HepG2 (cell line): ENCODE measurements around the gene ELAVL3. TPM values are rescaled to one million over a fixed set of nuclear protein-coding genes. Genes with fewer than 3 reads are reported as not detected.

Experiments used
- CHCHD3 ChIP-seq: sonication (generic); formaldehyde crosslinking; IDR thresholded peaks from 2 replicates; pipeline ENCODE4 v1.8.0; 2022; ENCODE audit warnings: mild to moderate bottlenecking, missing genetic modification reagents, moderate library complexity
- ELF1 ChIP-seq: sonication (generic); formaldehyde crosslinking; IDR thresholded peaks from 2 replicates; pipeline ENCODE4 v1.4.0; 2020; ENCODE audit warnings: missing genetic modification reagents
- HNF1A ChIP-seq, 2 experiments: sonication (generic) in 1 of 2; formaldehyde crosslinking in 1 of 2; IDR thresholded peaks; 2 replicates each; pipeline versions ENCODE4 v1.4.0 to v1.6.1; 2016 to 2020; ENCODE audit warnings: borderline replicate concordance in 1 of 2, low read depth in 1 of 2, mild to moderate bottlenecking in 1 of 2, missing genetic modification reagents in 1 of 2
- KLF9 ChIP-seq: IDR thresholded peaks from 2 replicates; pipeline ENCODE4 v1.6.1; 2016; ENCODE audit warnings: low read depth
- NCOR1 ChIP-seq: fragments of 200-600 bp; sonication (generic); IDR thresholded peaks from 2 replicates; pipeline ENCODE4 v1.7.0; 2017; ENCODE audit warnings: antibody characterized with exemption, low read length, borderline replicate concordance
- NR2F2 ChIP-seq: IDR thresholded peaks from 2 replicates; pipeline ENCODE4 v1.6.1; 2012; ENCODE audit warnings: low read depth, inconsistent platforms, borderline replicate concordance
- TAF15 ChIP-seq: fragments of 200-400 bp; formaldehyde crosslinking; IDR thresholded peaks from one replicate; pipeline ENCODE4 v1.6.1; 2018; ENCODE audit warnings: mild to moderate bottlenecking, low read depth, low read length; ENCODE audit not compliant: poor library complexity, severe bottlenecking
- TFE3 ChIP-seq: IDR thresholded peaks from 2 replicates; pipeline ENCODE4 v1.6.1; 2016
- ZNF17 ChIP-seq: sonication (generic); formaldehyde crosslinking; IDR thresholded peaks from 2 replicates; pipeline ENCODE4 v1.5.0; 2020; ENCODE audit warnings: mild to moderate bottlenecking, missing genetic modification reagents
- ZNF207 ChIP-seq: fragments of 450-650 bp; IDR thresholded peaks from 2 replicates; pipeline ENCODE4 v1.6.1; 2016; ENCODE audit warnings: antibody characterized with exemption, borderline replicate concordance
- ZNF414 ChIP-seq: sonication (generic); formaldehyde crosslinking; IDR thresholded peaks from 2 replicates; pipeline ENCODE4 v1.5.0; 2020; ENCODE audit warnings: missing genetic modification reagents
- ZNF672 ChIP-seq: sonication (generic); formaldehyde crosslinking; IDR thresholded peaks from 2 replicates; pipeline ENCODE4 v1.8.1; 2022; ENCODE audit warnings: missing genetic modification reagents
- ZSCAN22 ChIP-seq: sonication (generic); formaldehyde crosslinking; IDR thresholded peaks from 2 replicates; pipeline ENCODE4 v1.4.0; 2020; ENCODE audit warnings: mild to moderate bottlenecking, missing genetic modification reagents
- polyA plus RNA-seq, 8 experiments: library from polyadenylated mRNA; depleted of rRNA in 3 of 8; stranded (reverse) in 7 of 8; unstranded in 1 of 8; fragments of >200 nt; fragmentation: Illumina TruSeq in 4 of 8; extraction: Trizol in 4 of 8; gene quantifications; 2 replicates each; pipeline versions ENCODE4 v1.2.1 to v1.2.3, GENCODE V29; 2011 to 2016; ENCODE audit warnings: low read depth in 4 of 8, missing spikeins in 1 of 8, mixed read lengths in 1 of 8; ENCODE audit not compliant: insufficient read depth in 1 of 8
- total RNA-seq, 5 experiments: library from RNA; depleted of rRNA; stranded (reverse); fragments of >200 nt; fragmentation: Illumina TruSeq; extraction: Trizol; gene quantifications; 2 replicates each; pipeline ENCODE4 v1.2.3, GENCODE V29; 2016; ENCODE audit warnings: low read depth in 1 of 5
- TF ChIP-seq, protein P1 (sequence below): sonication (generic); formaldehyde crosslinking; IDR thresholded peaks from 2 replicates; pipeline ENCODE4 v1.4.0; 2020; ENCODE audit warnings: missing genetic modification reagents, borderline replicate concordance
- TF ChIP-seq, protein P2 (sequence below): sonication (generic); formaldehyde crosslinking; conservative IDR thresholded peaks from 2 replicates; pipeline ENCODE4 v1.8.0; 2022; ENCODE audit warnings: mild to moderate bottlenecking, moderate library complexity, missing genetic modification reagents

The ELAVL3 gene
- total and polyA plus RNA-seq, 2 of the 13 experiments (the other 11 are each of a cell fraction or from before 2014, with no cell fraction given), result 0.03 TPM; not detected in 1

GRCh38 chr19:11528551-11529341 lies 47.9 kb upstream of the ELAVL3 start, which contains the start of gene ECSIT (continued):
- TF ChIP-seq CHCHD3 (CRISPR knock-in tag), result no peak
- TF ChIP-seq ZNF17 (CRISPR knock-in tag), result no peak
- no peak for TF ChIP-seq ZNF207
- no peak for TF ChIP-seq ZSCAN22 (CRISPR knock-in tag)
- no peak for TF ChIP-seq ZNF672 (CRISPR knock-in tag)
- peak; percentile 72; the same call in 1 of the 2 replicates for TF ChIP-seq ZNF414 (CRISPR knock-in tag)
- TF ChIP-seq, protein P1, sequence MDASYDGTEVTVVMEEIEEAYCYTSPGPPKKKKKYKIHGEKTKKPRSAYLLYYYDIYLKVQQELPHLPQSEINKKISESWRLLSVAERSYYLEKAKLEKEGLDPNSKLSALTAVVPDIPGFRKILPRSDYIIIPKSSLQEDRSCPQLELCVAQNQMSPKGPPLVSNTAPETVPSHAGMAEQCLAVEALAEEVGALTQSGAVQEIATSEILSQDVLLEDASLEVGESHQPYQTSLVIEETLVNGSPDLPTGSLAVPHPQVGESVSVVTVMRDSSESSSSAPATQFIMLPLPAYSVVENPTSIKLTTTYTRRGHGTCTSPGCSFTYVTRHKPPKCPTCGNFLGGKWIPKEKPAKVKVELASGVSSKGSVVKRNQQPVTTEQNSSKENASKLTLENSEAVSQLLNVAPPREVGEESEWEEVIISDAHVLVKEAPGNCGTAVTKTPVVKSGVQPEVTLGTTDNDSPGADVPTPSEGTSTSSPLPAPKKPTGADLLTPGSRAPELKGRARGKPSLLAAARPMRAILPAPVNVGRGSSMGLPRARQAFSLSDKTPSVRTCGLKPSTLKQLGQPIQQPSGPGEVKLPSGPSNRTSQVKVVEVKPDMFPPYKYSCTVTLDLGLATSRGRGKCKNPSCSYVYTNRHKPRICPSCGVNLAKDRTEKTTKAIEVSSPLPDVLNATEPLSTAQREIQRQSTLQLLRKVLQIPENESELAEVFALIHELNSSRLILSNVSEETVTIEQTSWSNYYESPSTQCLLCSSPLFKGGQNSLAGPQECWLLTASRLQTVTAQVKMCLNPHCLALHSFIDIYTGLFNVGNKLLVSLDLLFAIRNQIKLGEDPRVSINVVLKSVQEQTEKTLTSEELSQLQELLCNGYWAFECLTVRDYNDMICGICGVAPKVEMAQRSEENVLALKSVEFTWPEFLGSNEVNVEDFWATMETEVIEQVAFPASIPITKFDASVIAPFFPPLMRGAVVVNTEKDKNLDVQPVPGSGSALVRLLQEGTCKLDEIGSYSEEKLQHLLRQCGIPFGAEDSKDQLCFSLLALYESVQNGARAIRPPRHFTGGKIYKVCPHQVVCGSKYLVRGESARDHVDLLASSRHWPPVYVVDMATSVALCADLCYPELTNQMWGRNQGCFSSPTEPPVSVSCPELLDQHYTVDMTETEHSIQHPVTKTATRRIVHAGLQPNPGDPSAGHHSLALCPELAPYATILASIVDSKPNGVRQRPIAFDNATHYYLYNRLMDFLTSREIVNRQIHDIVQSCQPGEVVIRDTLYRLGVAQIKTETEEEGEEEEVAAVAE, result peak; percentile 97
- no peak for TF ChIP-seq HNF1A (IDR thresholded peaks at IDR 0.05; ENCODE audit: low read depth)
- TF ChIP-seq HNF1A (CRISPR knock-in tag; IDR thresholded peaks at IDR 0.05; ENCODE audit: borderline replicate concordance), result peak; percentile 67; the same call in 1 of the 2 replicates
- TF ChIP-seq TFE3 (CRISPR knock-in tag), result peak; percentile 10; the same call in 1 of the 2 replicates
- peak; percentile 70 for TF ChIP-seq ELF1
- TF ChIP-seq KLF9 (CRISPR knock-in tag), result peak; percentile 52; the same call in 1 of the 2 replicates
- TF ChIP-seq, protein P2, sequence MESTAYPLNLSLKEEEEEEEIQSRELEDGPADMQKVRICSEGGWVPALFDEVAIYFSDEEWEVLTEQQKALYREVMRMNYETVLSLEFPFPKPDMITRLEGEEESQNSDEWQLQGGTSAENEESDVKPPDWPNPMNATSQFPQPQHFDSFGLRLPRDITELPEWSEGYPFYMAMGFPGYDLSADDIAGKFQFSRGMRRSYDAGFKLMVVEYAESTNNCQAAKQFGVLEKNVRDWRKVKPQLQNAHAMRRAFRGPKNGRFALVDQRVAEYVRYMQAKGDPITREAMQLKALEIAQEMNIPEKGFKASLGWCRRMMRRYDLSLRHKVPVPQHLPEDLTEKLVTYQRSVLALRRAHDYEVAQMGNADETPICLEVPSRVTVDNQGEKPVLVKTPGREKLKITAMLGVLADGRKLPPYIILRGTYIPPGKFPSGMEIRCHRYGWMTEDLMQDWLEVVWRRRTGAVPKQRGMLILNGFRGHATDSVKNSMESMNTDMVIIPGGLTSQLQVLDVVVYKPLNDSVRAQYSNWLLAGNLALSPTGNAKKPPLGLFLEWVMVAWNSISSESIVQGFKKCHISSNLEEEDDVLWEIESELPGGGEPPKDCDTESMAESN (CRISPR knock-in tag), result peak; percentile 82
- TF ChIP-seq NCOR1, result peak; percentile 45; the same call in 1 of the 2 replicates
- TF ChIP-seq NR2F2, result peak; percentile 55; the same call in 1 of the 2 replicates
- TF ChIP-seq TAF15, result no peak
